HepG2 (cell line): ENCODE measurements around the gene HMCN1.

ENCODE experiments used
- ATF1 ChIP-seq: IDR thresholded peaks from 2 replicates; pipeline ENCODE4 v1.6.1; 2016; ENCODE audit warnings: mild to moderate bottlenecking, control low read depth
- CBFB ChIP-seq: sonication (generic); formaldehyde crosslinking; IDR thresholded peaks from 2 replicates; pipeline ENCODE4 v1.4.0; 2020; ENCODE audit warnings: missing genetic modification reagents
- EP300 ChIP-seq, 3 experiments: sonication (generic) in 1 of 3; formaldehyde crosslinking in 1 of 3; IDR thresholded peaks; 2 replicates each; pipeline versions ENCODE4 v1.5.1 to v1.6.1; 2011 to 2020; ENCODE audit warnings: low read depth in 2 of 3, low read length in 2 of 3, borderline replicate concordance in 1 of 3, improper control_type of control experiment in 1 of 3, mild to moderate bottlenecking in 1 of 3, missing genetic modification reagents in 1 of 3, moderate library complexity in 1 of 3
- EZH2 ChIP-seq: conservative IDR thresholded peaks from 2 replicates; pipeline ENCODE4 v1.6.1; 2012; ENCODE audit warnings: mild to moderate bottlenecking, low read depth, low read length, moderate library complexity
- FOXK1 ChIP-seq: sonication (generic); formaldehyde crosslinking; IDR thresholded peaks from 2 replicates; pipeline ENCODE4 v1.4.0; 2020; ENCODE audit warnings: low read depth, missing genetic modification reagents, borderline replicate concordance
- HNRNPLL ChIP-seq: fragments of 200-400 bp; formaldehyde crosslinking; IDR thresholded peaks from 2 replicates; pipeline ENCODE4 v1.6.1; 2017; ENCODE audit warnings: mild to moderate bottlenecking, low read depth, low read length; ENCODE audit not compliant: poor library complexity, severe bottlenecking
- MIER3 ChIP-seq: IDR thresholded peaks from 2 replicates; pipeline ENCODE4 v1.6.1; 2016; ENCODE audit warnings: missing compliant biosample characterization, borderline replicate concordance
- ZBTB7A ChIP-seq: sonication (generic); formaldehyde crosslinking; IDR thresholded peaks from 2 replicates; pipeline ENCODE4 v1.8.0; 2022; ENCODE audit warnings: mild to moderate bottlenecking, missing genetic modification reagents
- ZNF549 ChIP-seq: sonication (generic); formaldehyde crosslinking; IDR thresholded peaks from 2 replicates; pipeline ENCODE4 v1.5.0; 2020; ENCODE audit warnings: missing genetic modification reagents
- ZNF607 ChIP-seq: sonication (generic); formaldehyde crosslinking; IDR thresholded peaks from 2 replicates; pipeline ENCODE4 v1.5.1; 2020; ENCODE audit warnings: missing genetic modification reagents, mild to moderate bottlenecking, borderline replicate concordance
- ZNF639 ChIP-seq: conservative IDR thresholded peaks from 2 replicates; pipeline ENCODE4 v1.6.1; 2018; ENCODE audit warnings: missing genetic modification reagents
- TF ChIP-seq, protein P1 (sequence below), 2 experiments: IDR thresholded peaks; 2 replicates each; pipeline ENCODE4 v1.6.1; 2011 to 2012; ENCODE audit warnings: low read length in 2 of 2, borderline replicate concordance in 1 of 2, low read depth in 1 of 2, mild to moderate bottlenecking in 1 of 2, moderate library complexity in 1 of 2
- TF ChIP-seq, protein P2 (sequence below), 2 experiments: fragments of 450-650 bp in 1 of 2; sonication (generic) in 1 of 2; formaldehyde crosslinking in 1 of 2; IDR thresholded peaks; 2 replicates each; pipeline versions ENCODE4 v1.6.1 to v1.8.0; 2016 to 2022; ENCODE audit warnings: antibody characterized with exemption in 1 of 2, mild to moderate bottlenecking in 1 of 2, missing genetic modification reagents in 1 of 2
- TF ChIP-seq, protein P3 (sequence below): sonication (generic); formaldehyde crosslinking; IDR thresholded peaks from 2 replicates; pipeline ENCODE4 v1.4.0; 2020; ENCODE audit warnings: low read depth, missing genetic modification reagents

- TF ChIP-seq EP300 (IDR thresholded peaks at IDR 0.05; ENCODE audit: low read depth in 2 of 2, low read length in 2 of 2), result no peak
- no peak for TF ChIP-seq EP300 (CRISPR knock-in tag; IDR thresholded peaks at IDR 0.05; ENCODE audit: borderline replicate concordance)
- TF ChIP-seq EZH2, result no peak
- TF ChIP-seq FOXK1 (CRISPR knock-in tag), result no peak
- TF ChIP-seq HNRNPLL, result no peak
- no peak for TF ChIP-seq CBFB (CRISPR knock-in tag)
- no peak for TF ChIP-seq MIER3
- no peak for TF ChIP-seq ZBTB7A (CRISPR knock-in tag)
- TF ChIP-seq, protein P1, sequence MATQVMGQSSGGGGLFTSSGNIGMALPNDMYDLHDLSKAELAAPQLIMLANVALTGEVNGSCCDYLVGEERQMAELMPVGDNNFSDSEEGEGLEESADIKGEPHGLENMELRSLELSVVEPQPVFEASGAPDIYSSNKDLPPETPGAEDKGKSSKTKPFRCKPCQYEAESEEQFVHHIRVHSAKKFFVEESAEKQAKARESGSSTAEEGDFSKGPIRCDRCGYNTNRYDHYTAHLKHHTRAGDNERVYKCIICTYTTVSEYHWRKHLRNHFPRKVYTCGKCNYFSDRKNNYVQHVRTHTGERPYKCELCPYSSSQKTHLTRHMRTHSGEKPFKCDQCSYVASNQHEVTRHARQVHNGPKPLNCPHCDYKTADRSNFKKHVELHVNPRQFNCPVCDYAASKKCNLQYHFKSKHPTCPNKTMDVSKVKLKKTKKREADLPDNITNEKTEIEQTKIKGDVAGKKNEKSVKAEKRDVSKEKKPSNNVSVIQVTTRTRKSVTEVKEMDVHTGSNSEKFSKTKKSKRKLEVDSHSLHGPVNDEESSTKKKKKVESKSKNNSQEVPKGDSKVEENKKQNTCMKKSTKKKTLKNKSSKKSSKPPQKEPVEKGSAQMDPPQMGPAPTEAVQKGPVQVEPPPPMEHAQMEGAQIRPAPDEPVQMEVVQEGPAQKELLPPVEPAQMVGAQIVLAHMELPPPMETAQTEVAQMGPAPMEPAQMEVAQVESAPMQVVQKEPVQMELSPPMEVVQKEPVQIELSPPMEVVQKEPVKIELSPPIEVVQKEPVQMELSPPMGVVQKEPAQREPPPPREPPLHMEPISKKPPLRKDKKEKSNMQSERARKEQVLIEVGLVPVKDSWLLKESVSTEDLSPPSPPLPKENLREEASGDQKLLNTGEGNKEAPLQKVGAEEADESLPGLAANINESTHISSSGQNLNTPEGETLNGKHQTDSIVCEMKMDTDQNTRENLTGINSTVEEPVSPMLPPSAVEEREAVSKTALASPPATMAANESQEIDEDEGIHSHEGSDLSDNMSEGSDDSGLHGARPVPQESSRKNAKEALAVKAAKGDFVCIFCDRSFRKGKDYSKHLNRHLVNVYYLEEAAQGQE (IDR thresholded peaks at IDR 0.05; ENCODE audit: borderline replicate concordance in 1 of 2, low read depth in 1 of 2, low read length in 2 of 2), result no peak
- no peak for TF ChIP-seq ATF1 (CRISPR knock-in tag)
- TF ChIP-seq ZNF639, result no peak
- TF ChIP-seq ZNF607 (CRISPR knock-in tag), result no peak
- no peak for TF ChIP-seq ZNF549
- TF ChIP-seq, protein P2, sequence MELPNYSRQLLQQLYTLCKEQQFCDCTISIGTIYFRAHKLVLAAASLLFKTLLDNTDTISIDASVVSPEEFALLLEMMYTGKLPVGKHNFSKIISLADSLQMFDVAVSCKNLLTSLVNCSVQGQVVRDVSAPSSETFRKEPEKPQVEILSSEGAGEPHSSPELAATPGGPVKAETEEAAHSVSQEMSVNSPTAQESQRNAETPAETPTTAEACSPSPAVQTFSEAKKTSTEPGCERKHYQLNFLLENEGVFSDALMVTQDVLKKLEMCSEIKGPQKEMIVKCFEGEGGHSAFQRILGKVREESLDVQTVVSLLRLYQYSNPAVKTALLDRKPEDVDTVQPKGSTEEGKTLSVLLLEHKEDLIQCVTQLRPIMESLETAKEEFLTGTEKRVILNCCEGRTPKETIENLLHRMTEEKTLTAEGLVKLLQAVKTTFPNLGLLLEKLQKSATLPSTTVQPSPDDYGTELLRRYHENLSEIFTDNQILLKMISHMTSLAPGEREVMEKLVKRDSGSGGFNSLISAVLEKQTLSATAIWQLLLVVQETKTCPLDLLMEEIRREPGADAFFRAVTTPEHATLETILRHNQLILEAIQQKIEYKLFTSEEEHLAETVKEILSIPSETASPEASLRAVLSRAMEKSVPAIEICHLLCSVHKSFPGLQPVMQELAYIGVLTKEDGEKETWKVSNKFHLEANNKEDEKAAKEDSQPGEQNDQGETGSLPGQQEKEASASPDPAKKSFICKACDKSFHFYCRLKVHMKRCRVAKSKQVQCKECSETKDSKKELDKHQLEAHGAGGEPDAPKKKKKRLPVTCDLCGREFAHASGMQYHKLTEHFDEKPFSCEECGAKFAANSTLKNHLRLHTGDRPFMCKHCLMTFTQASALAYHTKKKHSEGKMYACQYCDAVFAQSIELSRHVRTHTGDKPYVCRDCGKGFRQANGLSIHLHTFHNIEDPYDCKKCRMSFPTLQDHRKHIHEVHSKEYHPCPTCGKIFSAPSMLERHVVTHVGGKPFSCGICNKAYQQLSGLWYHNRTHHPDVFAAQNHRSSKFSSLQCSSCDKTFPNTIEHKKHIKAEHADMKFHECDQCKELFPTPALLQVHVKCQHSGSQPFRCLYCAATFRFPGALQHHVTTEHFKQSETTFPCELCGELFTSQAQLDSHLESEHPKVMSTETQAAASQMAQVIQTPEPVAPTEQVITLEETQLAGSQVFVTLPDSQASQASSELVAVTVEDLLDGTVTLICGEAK (IDR thresholded peaks at IDR 0.05), result no peak
- TF ChIP-seq, protein P2 (CRISPR knock-in tag; IDR thresholded peaks at IDR 0.05), result no peak
- TF ChIP-seq, protein P3, sequence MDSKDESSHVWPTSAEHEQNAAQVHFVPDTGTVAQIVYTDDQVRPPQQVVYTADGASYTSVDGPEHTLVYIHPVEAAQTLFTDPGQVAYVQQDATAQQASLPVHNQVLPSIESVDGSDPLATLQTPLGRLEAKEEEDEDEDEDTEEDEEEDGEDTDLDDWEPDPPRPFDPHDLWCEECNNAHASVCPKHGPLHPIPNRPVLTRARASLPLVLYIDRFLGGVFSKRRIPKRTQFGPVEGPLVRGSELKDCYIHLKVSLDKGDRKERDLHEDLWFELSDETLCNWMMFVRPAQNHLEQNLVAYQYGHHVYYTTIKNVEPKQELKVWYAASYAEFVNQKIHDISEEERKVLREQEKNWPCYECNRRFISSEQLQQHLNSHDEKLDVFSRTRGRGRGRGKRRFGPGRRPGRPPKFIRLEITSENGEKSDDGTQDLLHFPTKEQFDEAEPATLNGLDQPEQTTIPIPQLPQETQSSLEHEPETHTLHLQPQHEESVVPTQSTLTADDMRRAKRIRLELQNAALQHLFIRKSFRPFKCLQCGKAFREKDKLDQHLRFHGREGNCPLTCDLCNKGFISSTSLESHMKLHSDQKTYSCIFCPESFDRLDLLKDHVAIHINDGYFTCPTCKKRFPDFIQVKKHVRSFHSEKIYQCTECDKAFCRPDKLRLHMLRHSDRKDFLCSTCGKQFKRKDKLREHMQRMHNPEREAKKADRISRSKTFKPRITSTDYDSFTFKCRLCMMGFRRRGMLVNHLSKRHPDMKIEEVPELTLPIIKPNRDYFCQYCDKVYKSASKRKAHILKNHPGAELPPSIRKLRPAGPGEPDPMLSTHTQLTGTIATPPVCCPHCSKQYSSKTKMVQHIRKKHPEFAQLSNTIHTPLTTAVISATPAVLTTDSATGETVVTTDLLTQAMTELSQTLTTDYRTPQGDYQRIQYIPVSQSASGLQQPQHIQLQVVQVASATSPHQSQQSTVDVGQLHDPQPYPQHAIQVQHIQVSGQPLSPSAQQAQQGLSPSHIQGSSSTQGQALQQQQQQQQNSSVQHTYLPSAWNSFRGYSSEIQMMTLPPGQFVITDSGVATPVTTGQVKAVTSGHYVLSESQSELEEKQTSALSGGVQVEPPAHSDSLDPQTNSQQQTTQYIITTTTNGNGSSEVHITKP (CRISPR knock-in tag), result no peak
Measured at GRCh38 chr1:186076006-186076405, 341.8 kb downstream of the HMCN1 start.
